K562 (cell line): ENCODE measurements around the gene RELL2. TPM values are rescaled to one million over a fixed set of nuclear protein-coding genes. Genes with fewer than 3 reads are reported as not detected.

Experiments used
- FIP1L1 ChIP-seq: fragments of 200-400 bp; formaldehyde crosslinking; IDR thresholded peaks from 2 replicates; pipeline ENCODE4 v1.6.1; 2018; ENCODE audit warnings: mild to moderate bottlenecking, low read depth, low read length; ENCODE audit not compliant: poor library complexity, severe bottlenecking
- HNRNPK ChIP-seq: fragments of 200-400 bp; formaldehyde crosslinking; IDR thresholded peaks from one replicate; pipeline ENCODE4 v1.6.1; 2018; ENCODE audit warnings: mild to moderate bottlenecking, low read depth, low read length; ENCODE audit not compliant: poor library complexity, severe bottlenecking
- LARP7 ChIP-seq: fragments of 450-650 bp; IDR thresholded peaks from 2 replicates; pipeline ENCODE4 v1.6.1; 2016
- POLR2A ChIP-seq: fragments of 450-650 bp; conservative IDR thresholded peaks from 2 replicates; pipeline ENCODE4 v1.6.1; 2016
- SP1 ChIP-seq: sonication (generic); formaldehyde crosslinking; IDR thresholded peaks from 2 replicates; pipeline ENCODE4 v1.8.1; 2022; ENCODE audit warnings: mild to moderate bottlenecking, missing genetic modification reagents
- STAT5B ChIP-seq: fragments of 250-450 bp; sonication (Bioruptor Pico); IDR thresholded peaks from 2 replicates; pipeline ENCODE4 v1.8.0; 2021; ENCODE audit warnings: mild to moderate bottlenecking, inconsistent platforms
- ZNF274 ChIP-seq: IDR thresholded peaks from 2 replicates; pipeline ENCODE4 v1.6.1; 2011; ENCODE audit warnings: low read depth, mild to moderate bottlenecking, low read length, moderate library complexity, borderline replicate concordance
- ZNF75A ChIP-seq: fragments of 450-650 bp; formaldehyde crosslinking; IDR thresholded peaks from 2 replicates; pipeline ENCODE4 v1.4.0; 2020; ENCODE audit warnings: mild to moderate bottlenecking
- ZNF764 ChIP-seq: fragments of 250-450 bp; sonication (Bioruptor Pico); IDR thresholded peaks from 2 replicates; pipeline ENCODE4 v1.4.0; 2020; ENCODE audit warnings: low read depth, mild to moderate bottlenecking, moderate library complexity
- polyA plus RNA-seq, 8 experiments: library from polyadenylated mRNA; depleted of rRNA in 4 of 8; stranded (reverse) in 5 of 8; unstranded in 3 of 8; fragments of >200 nt; fragmentation: Nextera tagmentation in 2 of 8; fragmentation: Illumina TruSeq in 1 of 8; extraction: Ambion mirVana in 2 of 8; extraction: Trizol in 1 of 8; gene quantifications; 2 replicates each; pipeline versions ENCODE4 v1.2.1 to v1.2.3, GENCODE V29; 2011 to 2014; ENCODE audit warnings: inconsistent platforms in 1 of 8, missing spikeins in 1 of 8
- total RNA-seq, 7 experiments: library from RNA; depleted of rRNA in 6 of 7; stranded (reverse); fragments of >200 nt in 6 of 7; fragmentation: Illumina TruSeq in 2 of 7; extraction: Trizol in 2 of 7; gene quantifications; 2 replicates each; pipeline versions ENCODE4 v1.2.1 to v1.2.3, GENCODE V29; 2011 to 2021; ENCODE audit warnings: low replicate concordance in 1 of 7
- TF ChIP-seq, protein P1 (sequence below): fragments of 250-450 bp; sonication (Bioruptor Pico); IDR thresholded peaks from 2 replicates; pipeline ENCODE4 v1.4.0; 2020
- TF ChIP-seq, protein P2 (sequence below), 2 experiments: IDR thresholded peaks; 2 replicates each; pipeline ENCODE4 v1.6.1; 2011; ENCODE audit warnings: borderline replicate concordance in 1 of 2, control low read depth in 1 of 2, low read depth in 1 of 2, low read length in 1 of 2, mild to moderate bottlenecking in 1 of 2, mixed read lengths in 1 of 2, moderate library complexity in 1 of 2; ENCODE audit not compliant: insufficient read depth in 1 of 2, insufficient read length in 1 of 2, poor library complexity in 1 of 2, severe bottlenecking in 1 of 2; ENCODE audit errors: extremely low read depth in 1 of 2
- TF ChIP-seq, protein P3 (sequence below): sonication (generic); formaldehyde crosslinking; IDR thresholded peaks from 2 replicates; pipeline ENCODE4 v1.5.0; 2020; ENCODE audit warnings: missing genetic modification reagents
- TF ChIP-seq, protein P4 (sequence below): IDR thresholded peaks from 2 replicates; pipeline ENCODE4 v1.6.1; 2016; ENCODE audit warnings: missing genetic modification characterization, missing compliant biosample characterization
- TF ChIP-seq, protein P5 (sequence below): fragments of 450-650 bp; conservative IDR thresholded peaks from 2 replicates; pipeline ENCODE4 v1.6.1; 2016; ENCODE audit warnings: missing genetic modification characterization, low read depth, mild to moderate bottlenecking, control low read depth, missing compliant biosample characterization

Gene RELL2
- total and polyA plus RNA-seq, 9 of the 15 experiments (the other 6 are each of a cell fraction or from before 2014, with no cell fraction given): 0.06 to 36.0 (median 14.3) TPM

DNA sequence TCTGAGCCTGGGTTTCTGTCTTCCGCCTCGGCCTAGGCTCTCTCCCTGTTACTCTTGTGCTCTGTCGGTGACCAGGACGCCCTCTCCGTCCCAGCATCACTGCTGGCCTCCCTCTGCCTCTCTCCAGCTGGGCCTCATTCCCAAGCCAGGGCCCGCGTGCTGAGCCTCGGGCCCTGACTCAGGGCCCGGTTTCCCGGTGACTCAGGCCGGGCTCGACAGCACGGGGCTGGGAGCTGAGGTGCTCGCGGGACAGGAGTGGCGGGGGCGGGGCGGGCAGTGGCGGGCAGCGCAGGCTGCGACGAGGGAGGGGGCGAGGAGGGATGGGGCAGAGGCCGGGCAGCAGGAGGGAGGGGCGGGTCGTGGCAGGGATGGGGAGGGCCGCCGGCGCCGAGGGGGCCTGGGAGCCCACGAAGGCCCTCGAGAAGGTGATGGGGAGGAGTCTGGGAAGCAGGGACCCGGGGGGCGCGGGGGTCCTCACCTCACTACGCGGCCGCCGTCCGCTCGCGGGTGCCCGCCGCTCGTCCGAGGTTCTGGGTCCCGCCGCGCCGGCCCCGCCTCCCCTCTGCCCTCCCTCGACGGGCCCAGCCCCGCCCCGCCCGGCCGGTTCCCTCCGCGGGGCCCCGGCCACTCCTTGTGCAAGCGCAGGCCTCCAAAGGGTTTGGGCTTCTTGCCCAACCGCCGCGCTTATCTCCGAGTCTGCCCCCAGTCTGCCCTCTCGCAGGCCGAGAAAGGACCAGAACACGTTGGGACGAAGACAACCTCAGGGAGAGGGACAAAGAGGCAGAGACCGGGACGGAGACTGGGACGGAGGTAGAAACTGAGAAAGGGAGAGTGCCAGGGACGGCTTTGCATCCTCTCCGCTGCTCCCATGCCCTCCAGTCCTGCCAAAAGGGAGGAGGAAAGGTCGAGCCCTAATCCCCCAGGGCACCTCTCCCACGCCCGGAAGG, 45.2 kb downstream of the RELL2 start, which contains the start of gene ARAP3 (continued):
- TF ChIP-seq, protein P1, sequence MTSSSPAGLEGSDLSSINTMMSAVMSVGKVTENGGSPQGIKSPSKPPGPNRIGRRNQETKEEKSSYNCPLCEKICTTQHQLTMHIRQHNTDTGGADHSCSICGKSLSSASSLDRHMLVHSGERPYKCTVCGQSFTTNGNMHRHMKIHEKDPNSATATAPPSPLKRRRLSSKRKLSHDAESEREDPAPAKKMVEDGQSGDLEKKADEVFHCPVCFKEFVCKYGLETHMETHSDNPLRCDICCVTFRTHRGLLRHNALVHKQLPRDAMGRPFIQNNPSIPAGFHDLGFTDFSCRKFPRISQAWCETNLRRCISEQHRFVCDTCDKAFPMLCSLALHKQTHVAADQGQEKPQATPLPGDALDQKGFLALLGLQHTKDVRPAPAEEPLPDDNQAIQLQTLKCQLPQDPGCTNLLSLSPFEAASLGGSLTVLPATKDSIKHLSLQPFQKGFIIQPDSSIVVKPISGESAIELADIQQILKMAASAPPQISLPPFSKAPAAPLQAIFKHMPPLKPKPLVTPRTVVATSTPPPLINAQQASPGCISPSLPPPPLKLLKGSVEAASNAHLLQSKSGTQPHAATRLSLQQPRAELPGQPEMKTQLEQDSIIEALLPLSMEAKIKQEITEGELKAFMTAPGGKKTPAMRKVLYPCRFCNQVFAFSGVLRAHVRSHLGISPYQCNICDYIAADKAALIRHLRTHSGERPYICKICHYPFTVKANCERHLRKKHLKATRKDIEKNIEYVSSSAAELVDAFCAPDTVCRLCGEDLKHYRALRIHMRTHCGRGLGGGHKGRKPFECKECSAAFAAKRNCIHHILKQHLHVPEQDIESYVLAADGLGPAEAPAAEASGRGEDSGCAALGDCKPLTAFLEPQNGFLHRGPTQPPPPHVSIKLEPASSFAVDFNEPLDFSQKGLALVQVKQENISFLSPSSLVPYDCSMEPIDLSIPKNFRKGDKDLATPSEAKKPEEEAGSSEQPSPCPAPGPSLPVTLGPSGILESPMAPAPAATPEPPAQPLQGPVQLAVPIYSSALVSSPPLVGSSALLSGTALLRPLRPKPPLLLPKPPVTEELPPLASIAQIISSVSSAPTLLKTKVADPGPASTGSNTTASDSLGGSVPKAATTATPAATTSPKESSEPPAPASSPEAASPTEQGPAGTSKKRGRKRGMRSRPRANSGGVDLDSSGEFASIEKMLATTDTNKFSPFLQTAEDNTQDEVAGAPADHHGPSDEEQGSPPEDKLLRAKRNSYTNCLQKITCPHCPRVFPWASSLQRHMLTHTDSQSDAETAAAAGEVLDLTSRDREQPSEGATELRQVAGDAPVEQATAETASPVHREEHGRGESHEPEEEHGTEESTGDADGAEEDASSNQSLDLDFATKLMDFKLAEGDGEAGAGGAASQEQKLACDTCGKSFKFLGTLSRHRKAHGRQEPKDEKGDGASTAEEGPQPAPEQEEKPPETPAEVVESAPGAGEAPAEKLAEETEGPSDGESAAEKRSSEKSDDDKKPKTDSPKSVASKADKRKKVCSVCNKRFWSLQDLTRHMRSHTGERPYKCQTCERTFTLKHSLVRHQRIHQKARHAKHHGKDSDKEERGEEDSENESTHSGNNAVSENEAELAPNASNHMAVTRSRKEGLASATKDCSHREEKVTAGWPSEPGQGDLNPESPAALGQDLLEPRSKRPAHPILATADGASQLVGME (CRISPR knock-in tag): peak; percentile 55; the same call in 1 of the 2 replicates
- TF ChIP-seq, protein P2, sequence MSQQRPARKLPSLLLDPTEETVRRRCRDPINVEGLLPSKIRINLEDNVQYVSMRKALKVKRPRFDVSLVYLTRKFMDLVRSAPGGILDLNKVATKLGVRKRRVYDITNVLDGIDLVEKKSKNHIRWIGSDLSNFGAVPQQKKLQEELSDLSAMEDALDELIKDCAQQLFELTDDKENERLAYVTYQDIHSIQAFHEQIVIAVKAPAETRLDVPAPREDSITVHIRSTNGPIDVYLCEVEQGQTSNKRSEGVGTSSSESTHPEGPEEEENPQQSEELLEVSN (IDR thresholded peaks at IDR 0.05; ENCODE audit: borderline replicate concordance in 1 of 2, extremely low read depth in 1 of 2, insufficient read depth in 1 of 2, insufficient read length in 1 of 2, low read depth in 1 of 2, low read length in 1 of 2, poor library complexity in 1 of 2, severe bottlenecking in 1 of 2): peak; percentile 75 to 95
- TF ChIP-seq STAT5B (CRISPR knock-in tag): no peak
- TF ChIP-seq HNRNPK: no peak
- 0 out of 2 replicates have a peak, but pooled peaks have one; percentile 28 for TF ChIP-seq POLR2A
- no peak for TF ChIP-seq ZNF274
- no peak for TF ChIP-seq FIP1L1
- TF ChIP-seq ZNF764 (CRISPR knock-in tag): no peak
- TF ChIP-seq, protein P3, sequence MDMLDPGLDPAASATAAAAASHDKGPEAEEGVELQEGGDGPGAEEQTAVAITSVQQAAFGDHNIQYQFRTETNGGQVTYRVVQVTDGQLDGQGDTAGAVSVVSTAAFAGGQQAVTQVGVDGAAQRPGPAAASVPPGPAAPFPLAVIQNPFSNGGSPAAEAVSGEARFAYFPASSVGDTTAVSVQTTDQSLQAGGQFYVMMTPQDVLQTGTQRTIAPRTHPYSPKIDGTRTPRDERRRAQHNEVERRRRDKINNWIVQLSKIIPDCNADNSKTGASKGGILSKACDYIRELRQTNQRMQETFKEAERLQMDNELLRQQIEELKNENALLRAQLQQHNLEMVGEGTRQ: no peak
- no peak for TF ChIP-seq ZNF75A (CRISPR knock-in tag)
- TF ChIP-seq, protein P4, sequence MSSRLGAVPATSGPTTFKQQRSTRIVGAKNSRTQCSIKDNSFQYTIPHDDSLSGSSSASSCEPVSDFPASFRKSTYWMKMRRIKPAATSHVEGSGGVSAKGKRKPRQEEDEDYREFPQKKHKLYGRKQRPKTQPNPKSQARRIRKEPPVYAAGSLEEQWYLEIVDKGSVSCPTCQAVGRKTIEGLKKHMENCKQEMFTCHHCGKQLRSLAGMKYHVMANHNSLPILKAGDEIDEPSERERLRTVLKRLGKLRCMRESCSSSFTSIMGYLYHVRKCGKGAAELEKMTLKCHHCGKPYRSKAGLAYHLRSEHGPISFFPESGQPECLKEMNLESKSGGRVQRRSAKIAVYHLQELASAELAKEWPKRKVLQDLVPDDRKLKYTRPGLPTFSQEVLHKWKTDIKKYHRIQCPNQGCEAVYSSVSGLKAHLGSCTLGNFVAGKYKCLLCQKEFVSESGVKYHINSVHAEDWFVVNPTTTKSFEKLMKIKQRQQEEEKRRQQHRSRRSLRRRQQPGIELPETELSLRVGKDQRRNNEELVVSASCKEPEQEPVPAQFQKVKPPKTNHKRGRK (tag): no peak
- TF ChIP-seq, protein P5, sequence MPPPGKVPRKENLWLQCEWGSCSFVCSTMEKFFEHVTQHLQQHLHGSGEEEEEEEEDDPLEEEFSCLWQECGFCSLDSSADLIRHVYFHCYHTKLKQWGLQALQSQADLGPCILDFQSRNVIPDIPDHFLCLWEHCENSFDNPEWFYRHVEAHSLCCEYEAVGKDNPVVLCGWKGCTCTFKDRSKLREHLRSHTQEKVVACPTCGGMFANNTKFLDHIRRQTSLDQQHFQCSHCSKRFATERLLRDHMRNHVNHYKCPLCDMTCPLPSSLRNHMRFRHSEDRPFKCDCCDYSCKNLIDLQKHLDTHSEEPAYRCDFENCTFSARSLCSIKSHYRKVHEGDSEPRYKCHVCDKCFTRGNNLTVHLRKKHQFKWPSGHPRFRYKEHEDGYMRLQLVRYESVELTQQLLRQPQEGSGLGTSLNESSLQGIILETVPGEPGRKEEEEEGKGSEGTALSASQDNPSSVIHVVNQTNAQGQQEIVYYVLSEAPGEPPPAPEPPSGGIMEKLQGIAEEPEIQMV (tag): no peak
- no peak for TF ChIP-seq LARP7
- TF ChIP-seq SP1: no peak
